COLO668 (cell line): ENCODE measurements around the gene NEAT1.
"Not testable (repeated sequence)": the region's sequence is repeated elsewhere in the genome, so short reads cannot be mapped to it uniquely, and the experiment has no call there.

Source experiments
- DNase-seq: peaks from one replicate; lab custom pipeline; 2025; ENCODE audit not compliant: unreplicated experiment; lab: John Stamatoyannopoulos, UW

NEAT1 gene

DNA sequence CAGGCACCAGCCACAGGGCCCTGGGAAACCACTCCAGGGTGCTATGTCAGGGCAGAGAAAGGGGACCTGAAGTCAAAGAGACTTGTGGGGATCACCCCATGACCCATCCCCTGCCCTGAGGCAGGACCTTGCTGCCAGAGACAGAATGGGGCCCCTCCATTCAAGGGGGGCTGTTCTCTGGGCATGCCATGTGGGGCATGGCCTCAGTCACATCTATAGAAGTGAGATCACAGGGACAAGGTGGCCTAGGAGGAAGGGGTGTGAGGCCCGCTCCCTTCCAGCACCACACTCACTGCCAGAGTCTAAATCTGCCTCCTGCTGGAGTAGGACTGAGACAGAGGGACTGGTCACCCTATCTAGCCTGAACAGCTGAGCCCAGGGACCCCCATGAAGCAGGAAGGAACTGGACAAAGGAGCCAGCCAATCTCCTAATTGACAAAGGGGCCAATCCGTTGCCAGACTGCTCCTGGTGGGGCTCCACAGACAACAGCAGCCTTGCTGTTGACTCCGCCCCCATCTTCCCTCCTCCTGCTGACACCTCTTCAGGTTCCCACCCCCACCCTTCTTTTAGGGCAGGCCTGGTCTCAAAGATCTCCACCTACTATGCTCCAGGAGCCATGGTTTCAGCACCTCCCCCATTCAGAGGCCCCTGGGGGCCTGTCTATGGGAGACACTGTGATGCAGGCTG, 26.0 kb downstream of the NEAT1 start:
- DNase-seq: no peak

DNA sequence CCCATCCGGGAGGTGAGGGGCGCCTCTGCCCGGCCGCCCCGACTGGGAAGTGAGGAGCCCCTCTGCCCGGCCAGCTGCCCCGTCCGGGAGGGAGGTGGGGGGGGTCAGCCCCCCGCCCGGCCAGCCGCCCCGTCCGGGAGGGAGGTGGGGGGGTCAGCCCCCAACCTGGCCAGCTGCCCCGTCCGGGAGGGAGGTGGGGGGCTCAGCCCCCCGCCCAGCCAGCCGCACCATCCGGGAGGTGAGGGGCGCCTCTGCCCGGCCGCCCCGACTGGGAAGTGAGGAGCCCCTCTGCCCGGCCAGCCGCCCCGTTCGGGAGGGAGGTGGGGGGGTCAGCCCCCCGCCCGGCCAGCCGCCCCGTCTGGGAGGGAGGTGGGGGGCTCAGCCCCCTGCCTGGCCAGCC, 28.7 kb downstream of the NEAT1 start:
- not testable (repeated sequence) for DNase-seq

GRCh38 chr11:65452259-65452658, 29.7 kb downstream of the NEAT1 start:
- not testable (repeated sequence) for DNase-seq

DNA sequence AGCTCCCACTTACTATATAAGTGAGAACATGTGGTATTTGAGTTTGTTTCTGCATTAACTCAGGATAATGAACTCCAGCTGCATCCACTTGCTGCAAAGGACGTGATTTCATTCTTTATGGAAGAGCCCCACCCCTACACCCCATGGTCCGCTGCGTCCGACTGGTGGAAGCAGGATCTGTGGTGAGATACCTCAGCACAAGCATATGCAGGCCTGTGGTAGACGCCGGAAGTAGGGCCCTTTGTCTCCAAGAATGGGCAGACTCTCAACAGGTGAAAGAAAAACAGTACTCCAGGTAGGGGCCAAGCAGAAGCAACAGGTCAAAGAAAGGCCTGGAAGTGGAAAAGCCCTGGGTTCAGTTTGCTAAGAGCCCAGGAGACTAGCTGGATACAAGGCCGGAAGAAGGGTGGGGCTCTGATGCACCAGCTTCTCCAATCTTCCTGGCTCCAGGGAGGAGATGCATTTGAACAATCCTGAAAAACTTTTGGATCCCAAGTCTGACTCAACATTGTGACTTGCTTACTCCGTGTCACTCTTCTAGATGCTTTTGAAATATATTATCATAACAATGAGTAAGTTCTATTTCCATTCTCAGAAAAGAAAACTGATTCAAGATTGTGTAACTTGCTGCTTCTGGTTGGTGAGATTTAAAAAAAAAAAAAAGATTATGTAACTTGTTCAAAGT, 30.4 kb downstream of the NEAT1 start:
- no peak for DNase-seq

DNA sequence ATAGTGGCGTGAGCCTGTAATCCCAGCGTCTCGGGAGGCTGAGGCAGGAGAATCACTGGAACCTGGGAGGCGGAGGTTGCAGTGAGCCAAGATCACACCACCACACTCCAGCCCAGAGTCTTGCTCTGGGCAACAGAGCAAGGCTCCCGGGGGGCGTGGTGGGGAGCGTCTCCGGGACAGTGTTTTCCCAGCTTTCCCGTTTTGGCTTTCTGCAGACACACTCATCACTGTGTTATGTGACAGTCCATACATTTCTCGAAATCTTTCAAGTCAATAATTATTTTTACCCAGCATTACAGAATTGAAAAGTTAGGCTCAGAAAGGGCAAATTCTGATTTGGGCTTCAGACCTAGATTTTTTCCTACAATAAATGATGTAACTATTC, 31.7 kb downstream of the NEAT1 start:
- DNase-seq: no peak

- peak; percentile 76 for DNase-seq
Observed at GRCh38 chr11:65454696-65455456, 32.3 kb downstream of the NEAT1 start.

GRCh38 chr11:65456418-65456817, 33.8 kb downstream of the NEAT1 start:
- no peak for DNase-seq

GRCh38 chr11:65459552-65459951, 37.0 kb downstream of the NEAT1 start:
- DNase-seq: no peak

- not testable (repeated sequence) for DNase-seq
Observed at GRCh38 chr11:65465471-65465870, 42.9 kb downstream of the NEAT1 start.

GRCh38 chr11:65467306-65467705, 44.7 kb downstream of the NEAT1 start:
- DNase-seq: not testable (repeated sequence)

- peak; percentile 89 for DNase-seq
Observed at GRCh38 chr11:65468874-65469333, 46.3 kb downstream of the NEAT1 start.

GRCh38 chr11:65470433-65471049, 47.9 kb downstream of the NEAT1 start:
- no peak for DNase-seq

- peak; percentile 55 for DNase-seq
Observed at GRCh38 chr11:65471447-65471891, 48.9 kb downstream of the NEAT1 start.

DNA sequence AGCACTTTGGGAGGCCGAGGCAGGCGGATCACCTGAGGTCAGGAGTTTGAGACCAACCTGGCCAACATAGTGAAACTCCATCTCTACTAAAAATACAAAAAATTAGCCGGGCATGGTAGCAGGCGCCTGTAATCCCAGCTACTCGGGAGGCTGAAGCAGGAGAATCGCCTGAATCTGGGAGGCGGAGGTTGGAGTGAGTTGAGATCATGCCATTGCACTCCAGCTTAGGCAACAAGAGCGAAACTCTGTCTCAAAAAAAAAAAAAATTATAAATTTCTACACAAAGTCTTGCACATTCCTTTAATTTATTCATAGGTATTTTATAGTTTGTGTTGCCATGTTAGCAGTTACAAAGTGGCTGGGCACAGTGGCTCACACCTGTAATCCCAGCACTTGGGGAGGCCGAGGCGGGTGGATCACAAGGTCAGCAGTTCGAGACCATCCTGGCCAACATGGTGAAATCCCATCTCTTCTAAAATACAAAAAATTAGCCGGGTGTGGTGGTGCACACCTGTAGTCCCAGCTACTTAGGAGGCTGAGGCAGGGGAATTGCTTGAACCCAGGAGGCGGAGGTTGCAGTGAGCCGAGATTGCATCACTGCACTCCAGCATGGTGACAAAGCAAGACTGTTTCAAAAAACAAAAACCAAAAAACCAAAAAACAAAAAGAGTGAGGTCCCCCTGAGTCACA, 50.1 kb downstream of the NEAT1 start:
- not testable (repeated sequence) for DNase-seq

DNA sequence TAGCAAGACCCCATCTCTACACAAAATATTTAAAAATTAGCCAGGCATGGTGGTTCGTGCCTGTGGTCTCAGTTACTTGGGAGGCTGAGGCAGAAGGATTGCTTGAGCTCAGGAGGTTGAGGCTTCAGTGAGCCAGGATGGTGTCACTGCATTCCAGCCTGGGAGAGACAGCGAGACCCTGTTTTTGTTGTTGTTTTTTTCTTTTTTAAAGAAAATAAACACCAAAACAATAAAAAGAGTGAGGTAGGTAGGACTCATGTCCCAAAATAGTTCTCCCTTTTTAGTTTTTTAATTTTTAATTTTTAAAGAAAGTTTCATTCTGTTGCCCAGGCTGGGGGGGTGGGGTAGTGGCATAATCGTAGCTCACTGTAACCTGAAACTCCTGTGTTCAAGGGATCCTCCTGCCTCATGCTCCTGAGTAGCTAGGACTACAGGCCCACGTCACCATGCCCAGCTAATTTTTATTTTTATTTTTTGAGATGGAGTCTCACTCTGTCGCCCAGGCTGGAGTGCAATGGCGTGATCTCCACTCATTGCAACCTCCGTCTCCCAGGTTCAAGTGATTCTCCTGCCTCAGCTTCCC, 50.8 kb downstream of the NEAT1 start:
- DNase-seq: no peak

- DNase-seq: no peak
Observed at GRCh38 chr11:65474864-65475263, 52.3 kb downstream of the NEAT1 start.

DNA sequence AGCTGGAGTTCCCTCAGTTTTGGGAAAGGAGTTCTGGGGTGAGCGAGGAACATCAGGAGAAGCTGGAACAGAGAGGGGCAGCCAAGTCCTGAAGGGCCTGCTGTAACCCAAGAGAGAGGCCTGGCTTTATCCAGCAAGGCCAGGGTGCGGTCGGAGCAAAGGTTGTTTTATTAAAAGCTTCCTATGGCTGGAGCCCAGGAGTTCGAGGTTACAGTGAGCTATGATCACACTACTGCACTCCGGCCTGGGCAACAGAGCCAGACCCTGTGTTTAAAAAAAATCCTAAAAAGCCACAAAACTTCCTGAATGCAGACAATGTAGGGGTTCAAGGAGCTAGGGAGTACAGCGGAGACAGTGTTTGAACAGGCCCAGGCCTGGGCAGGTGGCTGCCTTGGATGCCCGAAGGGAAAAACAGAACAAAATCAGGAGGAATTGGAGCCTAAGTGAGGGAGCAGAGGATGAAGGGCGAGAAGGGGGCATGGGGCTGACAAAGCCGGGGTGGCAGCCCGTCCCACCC, 54.1 kb downstream of the NEAT1 start:
- no peak for DNase-seq

DNA sequence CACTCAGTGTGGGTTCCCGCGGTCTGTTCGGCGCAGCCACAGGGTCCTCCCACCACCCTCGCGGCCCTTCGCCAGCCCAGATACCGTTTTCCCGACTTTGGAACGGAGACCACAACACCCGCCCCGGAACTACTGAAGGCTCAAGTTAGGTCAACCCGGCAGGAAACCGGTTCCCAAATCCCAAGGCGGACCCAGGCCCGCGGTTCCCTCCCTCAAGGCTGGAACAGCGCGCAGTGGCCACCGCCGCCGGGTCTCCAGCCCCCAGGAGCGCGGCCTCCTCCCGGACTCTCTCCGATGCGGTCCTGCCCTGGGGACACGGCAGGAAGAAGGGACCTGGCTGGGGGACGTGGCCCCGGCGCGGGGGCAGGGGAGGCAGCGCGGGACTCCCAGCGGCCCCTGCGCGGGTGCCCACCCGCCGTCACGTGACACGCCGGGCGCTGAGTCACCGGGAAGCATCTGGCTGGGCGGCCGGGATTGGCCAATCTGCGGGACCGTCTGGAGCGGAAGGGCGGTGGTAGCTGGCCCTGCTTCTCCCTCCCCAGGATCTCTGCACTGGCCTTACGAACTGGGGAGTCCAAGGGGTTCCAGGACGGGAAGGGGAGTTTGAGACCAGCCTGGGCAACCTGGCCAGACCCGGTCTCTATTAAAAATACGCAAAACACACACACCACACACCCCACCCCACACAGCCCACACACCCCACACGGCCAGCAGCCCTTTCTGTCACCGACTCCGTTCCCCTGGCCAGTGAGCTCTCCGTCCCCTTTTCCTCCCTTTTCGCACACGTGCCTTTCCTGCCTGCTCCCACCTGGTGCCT, 54.8 kb downstream of the NEAT1 start:
- DNase-seq: peak; percentile 98
